LHCN-M2 (cell line): ENCODE measurements around the gene CADM1. TPM values are rescaled to one million over a fixed set of nuclear protein-coding genes. Genes with fewer than 3 reads are reported as not detected.

Experiments
- DNase-seq: peaks from one replicate; pipeline ENCODE4 v3.0.0-alpha.2; 2012; ENCODE audit warnings: low read depth
- total RNA-seq: library from RNA; depleted of rRNA; stranded (reverse); fragments of >200 nt; gene quantifications from 2 replicates; pipeline ENCODE4 v1.2.3, GENCODE V29; 2014

CADM1 gene
- total RNA-seq, 1 experiment from 2014 or later, result 0.69 TPM

DNA sequence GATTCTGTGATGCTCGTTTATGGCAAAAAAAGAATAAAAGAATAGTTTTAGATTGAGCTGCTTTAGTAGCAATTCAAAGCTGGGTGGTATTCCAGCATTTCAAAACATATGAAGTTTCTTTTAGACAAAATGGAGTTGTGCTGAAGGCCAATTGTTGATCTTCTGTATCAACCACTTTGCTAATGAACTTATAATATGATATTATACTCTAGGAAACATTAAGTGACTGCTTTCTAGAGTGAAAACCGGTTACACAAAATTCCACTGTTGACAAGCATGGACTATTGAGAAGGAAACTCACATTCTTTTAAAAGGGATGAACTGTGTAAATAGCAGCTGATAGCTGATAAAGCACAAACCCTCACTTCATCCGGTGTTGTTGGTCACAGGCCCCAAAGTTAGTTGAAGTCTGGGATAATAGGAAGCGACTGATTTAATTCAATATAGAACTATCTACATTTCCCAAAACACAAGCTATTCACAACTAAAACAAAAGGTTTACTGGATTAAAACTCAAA lies 255.1 kb downstream of the CADM1 start:
- DNase-seq, result no peak

DNA sequence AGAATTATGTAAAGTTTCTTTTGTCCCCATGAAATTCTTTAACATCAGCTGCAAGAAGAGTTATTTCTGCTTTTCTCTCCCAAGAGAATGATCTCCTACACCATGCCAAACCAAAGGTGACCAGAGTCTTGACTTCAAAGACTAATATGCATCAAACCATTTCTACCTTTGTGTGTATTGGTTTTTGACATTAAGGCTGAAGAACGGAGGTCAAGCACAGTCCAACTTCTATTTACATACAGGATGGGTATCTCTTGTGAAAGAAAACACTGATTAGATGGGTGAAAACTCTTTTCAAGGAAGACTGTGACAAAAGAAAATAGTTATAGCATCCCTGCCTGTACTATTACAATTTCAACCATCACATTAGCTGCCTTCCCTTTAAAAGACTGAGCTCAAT lies 256.3 kb downstream of the CADM1 start:
- DNase-seq, result no peak

GRCh38 chr11:115247361-115247760 lies 256.9 kb downstream of the CADM1 start:
- peak; percentile 4 for DNase-seq

- no peak for DNase-seq
These were observed 259.5 kb downstream of the CADM1 start for GRCh38 chr11:115244758-115245157.

- no peak for DNase-seq
These were observed 259.9 kb downstream of the CADM1 start for GRCh38 chr11:115244296-115244695.

- DNase-seq, result no peak
These were observed 261.2 kb downstream of the CADM1 start for GRCh38 chr11:115242982-115243381.

DNA sequence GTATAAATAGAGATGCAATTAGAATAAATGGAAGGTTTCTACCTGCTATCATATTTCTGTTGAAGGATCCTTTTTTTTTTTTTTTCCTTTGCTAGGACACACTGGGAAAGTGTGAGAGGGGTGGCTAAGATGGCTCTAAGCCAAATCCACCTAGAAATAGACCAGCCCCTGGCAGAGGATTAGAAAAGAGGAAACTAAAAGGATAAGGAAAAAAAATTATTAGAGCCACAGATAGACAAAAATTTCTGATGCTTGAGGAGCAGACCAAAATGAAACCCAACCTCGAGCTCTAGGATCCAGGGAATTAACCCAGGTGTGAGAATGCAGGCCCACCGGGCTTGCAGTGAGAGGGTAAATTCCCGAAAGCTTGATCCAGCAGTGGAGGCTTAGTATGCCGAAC lies 262.3 kb downstream of the CADM1 start:
- no peak for DNase-seq

DNA sequence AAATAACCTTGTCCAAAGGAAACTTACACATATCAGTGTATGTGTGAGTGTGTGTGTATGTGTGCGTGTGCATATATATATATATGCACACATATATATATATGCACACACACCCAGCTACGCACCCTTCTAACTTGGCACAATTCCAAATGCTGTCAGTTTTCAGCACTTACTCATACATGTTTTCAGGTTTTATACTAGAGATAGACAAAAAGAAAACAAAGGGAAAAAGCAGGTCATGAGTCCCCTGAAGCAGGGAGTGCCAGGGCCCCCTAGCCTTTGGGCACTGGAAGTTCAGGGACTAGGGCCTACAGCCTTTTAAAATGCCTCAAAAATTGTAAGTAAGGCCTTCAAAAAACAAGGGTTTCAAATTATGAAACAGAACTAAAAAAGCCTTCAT lies 265.4 kb downstream of the CADM1 start:
- DNase-seq, result peak; percentile 54

GRCh38 chr11:115238086-115238485 lies 266.1 kb downstream of the CADM1 start:
- DNase-seq, result peak; percentile 68

DNA sequence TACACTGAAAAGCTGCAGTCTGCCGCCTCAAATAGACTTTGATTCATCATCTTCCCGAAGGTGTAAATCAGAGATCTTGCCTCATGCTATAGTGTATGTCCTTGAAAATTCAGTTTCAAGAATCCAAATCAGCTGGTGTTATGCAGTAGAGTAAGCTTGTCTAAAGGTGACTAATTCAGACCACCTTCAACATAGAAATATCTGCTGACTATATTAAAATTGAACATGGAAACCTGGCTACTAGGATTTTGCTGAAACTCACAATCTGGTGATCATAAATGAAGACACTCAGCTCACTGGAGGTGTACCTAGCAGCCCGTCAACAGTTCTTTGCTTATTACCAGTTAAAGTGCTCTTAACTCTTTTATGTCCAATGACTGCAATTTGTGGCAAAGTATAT lies 266.6 kb downstream of the CADM1 start:
- DNase-seq, result no peak

- no peak for DNase-seq
These were observed 269.4 kb downstream of the CADM1 start for GRCh38 chr11:115234794-115235193.

DNA sequence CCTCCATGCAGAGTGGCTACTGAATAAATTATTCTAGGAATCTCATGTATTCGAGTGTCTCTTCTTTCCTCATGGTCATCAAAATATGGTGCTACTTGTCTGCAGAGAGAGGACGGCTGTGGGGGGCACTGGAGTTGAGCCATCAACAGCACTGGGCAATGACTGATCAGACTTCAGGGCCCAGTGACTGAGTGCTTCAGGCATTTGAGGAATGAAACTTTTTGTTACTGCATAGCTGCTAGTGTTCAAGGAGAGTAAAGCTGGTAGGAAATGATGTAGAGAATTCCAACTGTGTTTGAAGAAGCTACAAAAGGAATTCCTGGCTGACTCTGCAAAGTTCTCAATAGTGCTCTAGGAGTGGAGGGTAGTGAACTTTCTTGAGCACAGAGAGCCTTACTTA lies 277.7 kb downstream of the CADM1 start:
- peak; percentile 88 for DNase-seq

- no peak for DNase-seq
These were observed 279.7 kb downstream of the CADM1 start for GRCh38 chr11:115224551-115224950.

GRCh38 chr11:115222863-115223530 lies 281.2 kb downstream of the CADM1 start:
- no peak for DNase-seq

GRCh38 chr11:115222218-115222862 lies 281.9 kb downstream of the CADM1 start:
- DNase-seq, result peak; percentile 93

DNA sequence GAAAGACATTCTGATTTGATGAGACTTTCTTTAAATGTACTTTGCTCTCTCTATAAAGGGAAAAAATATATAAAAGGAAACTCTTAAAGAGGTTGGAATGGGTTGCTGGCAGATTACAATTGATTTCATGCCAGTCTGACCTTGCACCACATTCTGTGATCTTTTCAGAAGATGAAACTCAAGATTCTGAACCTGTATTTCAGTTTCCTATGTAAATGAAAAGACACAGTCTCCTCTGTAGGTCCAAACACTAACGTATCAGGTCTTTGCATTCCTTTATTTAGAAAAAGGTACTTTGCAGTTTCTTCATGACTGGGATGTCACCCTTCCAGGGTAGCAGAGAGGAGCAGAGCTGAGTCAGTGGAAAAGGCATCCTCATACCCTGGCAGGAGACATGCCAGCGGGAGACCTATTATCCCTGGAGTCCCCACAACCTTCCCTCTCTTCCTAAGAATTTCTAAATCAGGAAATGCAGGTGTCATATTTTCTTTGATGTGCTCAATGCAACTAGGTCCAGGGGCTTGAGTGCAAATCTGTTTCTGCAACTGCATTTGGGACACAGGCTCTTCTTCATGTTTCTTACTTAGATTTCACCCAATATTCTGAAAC lies 282.6 kb downstream of the CADM1 start:
- DNase-seq, result no peak

GRCh38 chr11:115220911-115221310 lies 283.3 kb downstream of the CADM1 start:
- DNase-seq, result no peak

GRCh38 chr11:115220423-115220822 lies 283.8 kb downstream of the CADM1 start:
- no peak for DNase-seq

DNA sequence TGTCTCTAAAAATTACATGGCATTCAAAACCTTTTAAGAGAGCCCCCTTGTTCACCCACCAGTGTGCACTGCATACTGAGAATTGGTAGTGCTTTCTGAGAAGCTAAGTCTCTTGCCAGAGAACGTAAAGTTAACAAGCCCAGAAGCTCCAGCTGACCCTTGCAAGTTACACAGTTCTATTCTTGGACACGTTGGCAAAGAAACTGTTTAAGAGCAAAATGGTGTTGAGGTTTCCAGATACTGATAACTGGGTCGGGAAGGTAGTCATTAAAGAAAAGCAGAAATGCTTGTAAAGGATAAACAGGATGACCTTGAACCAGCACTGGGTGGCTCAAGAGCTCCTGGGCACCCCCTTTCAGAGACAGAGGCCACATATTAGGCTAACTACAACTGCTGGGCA lies 284.8 kb downstream of the CADM1 start:
- DNase-seq, result no peak

GRCh38 chr11:115217726-115218311 lies 286.4 kb downstream of the CADM1 start:
- DNase-seq, result no peak

DNA sequence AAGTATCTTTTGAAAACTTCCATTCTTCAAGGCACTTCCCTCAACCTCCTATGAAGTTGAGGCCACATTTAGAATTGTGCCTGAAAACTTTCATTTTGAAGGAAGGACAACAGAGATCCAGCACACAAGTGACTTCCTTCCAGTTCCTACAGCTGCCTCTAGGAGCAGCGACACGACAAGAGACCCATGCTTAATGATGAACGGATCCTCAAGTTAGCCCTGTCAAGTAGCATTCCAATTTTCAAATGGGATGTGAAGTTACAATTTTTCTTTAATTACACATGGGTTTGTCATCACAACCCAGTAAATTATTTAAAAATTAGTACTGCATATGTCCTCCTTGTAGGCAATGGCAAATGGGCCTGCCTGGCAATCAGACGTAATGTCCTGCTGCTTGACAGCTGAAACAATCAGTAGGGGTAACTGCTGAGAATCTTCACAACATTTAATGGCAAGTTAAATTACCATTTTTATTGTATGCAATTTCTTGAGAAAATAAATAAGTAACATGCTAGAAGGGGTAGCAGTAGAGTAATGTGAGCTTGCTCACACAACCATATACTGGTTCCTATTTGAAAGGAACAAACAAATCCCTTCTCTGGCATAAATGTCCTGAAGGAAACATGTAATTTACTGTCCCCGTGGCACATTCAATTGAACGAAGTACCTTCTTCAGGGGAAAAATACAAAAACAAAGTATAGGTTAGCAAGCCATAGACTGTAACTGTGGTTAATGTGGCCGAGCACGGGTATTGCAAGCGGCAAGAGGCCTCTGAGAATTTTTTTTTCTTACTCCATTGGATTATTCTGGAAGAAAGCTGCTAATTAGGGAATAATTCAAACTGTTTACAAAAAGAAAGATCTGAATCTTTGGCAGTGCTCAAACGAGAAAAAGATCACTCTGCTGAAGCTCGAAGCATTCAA lies 288.3 kb downstream of the CADM1 start:
- DNase-seq, result no peak
